GM21360 (cell line): ENCODE data around the gene ANAPC16.
A peak's percentile ranks its signal among the peaks of the same experiment; 100 is the strongest.
"Not testable (repeated sequence)": the region's sequence is repeated elsewhere in the genome, so short reads cannot be mapped to it uniquely, and the experiment has no call there.

Experiments
- ATAC-seq: cut with Tn5 transposase; IDR thresholded peaks from one replicate; pipeline ENCODE4 v1.9.1; 2021; ENCODE audit warnings: mild to moderate bottlenecking, moderate library complexity; ENCODE audit not compliant: unreplicated experiment

The ANAPC16 gene

GRCh38 chr10:72215611-72216549 is at the start of gene ANAPC16, which contains the start of gene ASCC1:
TSS of gene ANAPC16 (plus strand) at chr10:72216012. CDS start at chr10:72223915, 7,903 bp downstream.
TSS of gene ASCC1 (minus strand) at chr10:72216276. CDS start at chr10:72213298, 2,978 bp downstream.
- peak; percentile 80 for ATAC-seq

- ATAC-seq = no peak
Measured at GRCh38 chr10:72167118-72167517, 48.7 kb upstream of the ANAPC16 start.

- ATAC-seq = no peak
Measured at GRCh38 chr10:72170263-72170662, 45.5 kb upstream of the ANAPC16 start.

- ATAC-seq = no peak
Measured at GRCh38 chr10:72170733-72171132, 45.1 kb upstream of the ANAPC16 start.

GRCh38 chr10:72171175-72171630 is 44.6 kb upstream of the ANAPC16 start:
- no peak for ATAC-seq

- no peak for ATAC-seq
Measured at GRCh38 chr10:72173262-72173618, 42.6 kb upstream of the ANAPC16 start.

GRCh38 chr10:72173619-72174296 is 42.1 kb upstream of the ANAPC16 start:
- peak; percentile 56 for ATAC-seq

- ATAC-seq = no peak
Measured at GRCh38 chr10:72174297-72174662, 41.5 kb upstream of the ANAPC16 start.

GRCh38 chr10:72175149-72175548 is 40.7 kb upstream of the ANAPC16 start:
- ATAC-seq = no peak

GRCh38 chr10:72176701-72177100 is 39.1 kb upstream of the ANAPC16 start:
- no peak for ATAC-seq

GRCh38 chr10:72177454-72177853 is 38.4 kb upstream of the ANAPC16 start:
- ATAC-seq = no peak

- no peak for ATAC-seq
Measured at GRCh38 chr10:72184156-72184555, 31.7 kb upstream of the ANAPC16 start.

GRCh38 chr10:72186258-72186981 is 29.4 kb upstream of the ANAPC16 start:
- no peak for ATAC-seq

- no peak for ATAC-seq
Measured at GRCh38 chr10:72186982-72187330, 28.9 kb upstream of the ANAPC16 start.

GRCh38 chr10:72194949-72195348 is 20.9 kb upstream of the ANAPC16 start:
- ATAC-seq = no peak

- ATAC-seq = no peak
Measured at GRCh38 chr10:72200883-72201282, 14.9 kb upstream of the ANAPC16 start.

GRCh38 chr10:72201293-72201692 is 14.5 kb upstream of the ANAPC16 start:
- no peak for ATAC-seq

- ATAC-seq = no peak
Measured at GRCh38 chr10:72204296-72204695, 11.5 kb upstream of the ANAPC16 start.

- ATAC-seq = no peak
Measured at GRCh38 chr10:72204724-72205123, 11.1 kb upstream of the ANAPC16 start.

- no peak for ATAC-seq
Measured at GRCh38 chr10:72206511-72207229, 9.1 kb upstream of the ANAPC16 start.

- not testable (repeated sequence) for ATAC-seq
Measured at GRCh38 chr10:72208526-72208925, 7.3 kb upstream of the ANAPC16 start.
